ENCODE data around the gene CKAP4.
"Not testable (repeated sequence)": the region's sequence is repeated elsewhere in the genome, so short reads cannot be mapped to it uniquely, and the experiment has no call there.

Gene CKAP4
- 100.0 to 173 (median 137) reads per million in 18 experiments for total RNA-seq

- DNase-seq: peak; percentile 59 to 75
Measured at GRCh38 chr12:106247674-106248311, at the start of gene CKAP4. TSS of gene CKAP4 (minus strand) at chr12:106248020. CDS start at chr12:106247851, 169 bp downstream.

- DNase-seq: no peak
Measured at GRCh38 chr12:106297075-106297474, 49.3 kb upstream of the CKAP4 start.

DNA sequence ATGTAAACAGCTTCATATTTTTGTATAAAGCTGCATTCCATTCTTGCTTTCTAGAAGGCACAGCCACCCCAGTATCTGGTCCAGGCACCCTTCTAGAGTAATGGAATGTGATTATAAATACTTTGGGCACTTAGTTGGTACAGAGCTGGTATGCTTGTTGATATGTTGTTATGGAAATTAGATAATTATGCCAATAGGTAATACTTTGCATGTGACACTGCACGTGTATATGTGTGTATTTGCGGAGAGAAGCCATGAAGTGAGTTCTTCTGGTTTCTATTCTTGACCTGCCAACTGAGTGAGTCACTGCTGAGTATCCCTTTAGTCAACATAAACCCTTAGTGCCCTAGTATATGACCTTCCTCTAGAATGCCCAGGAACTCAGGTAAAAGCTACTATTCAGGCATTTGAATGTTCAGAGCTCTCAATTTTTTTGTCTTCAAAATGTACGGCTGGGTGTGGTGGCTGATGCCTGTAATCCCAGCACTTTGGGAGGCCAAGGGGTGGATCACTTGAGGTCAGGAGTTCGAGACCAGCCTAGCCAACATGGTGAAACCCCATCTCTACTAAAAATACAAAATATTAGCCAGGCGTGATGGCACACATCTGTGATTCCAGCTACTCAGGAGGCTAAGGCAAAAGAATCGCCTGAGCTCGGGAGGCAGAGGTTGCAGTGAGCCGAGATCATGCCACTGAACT is 48.5 kb upstream of the CKAP4 start:
- DNase-seq: no peak

- DNase-seq: no peak
Measured at GRCh38 chr12:106292339-106292738, 44.5 kb upstream of the CKAP4 start.

GRCh38 chr12:106291342-106291741 is 43.5 kb upstream of the CKAP4 start:
- no peak for DNase-seq

DNA sequence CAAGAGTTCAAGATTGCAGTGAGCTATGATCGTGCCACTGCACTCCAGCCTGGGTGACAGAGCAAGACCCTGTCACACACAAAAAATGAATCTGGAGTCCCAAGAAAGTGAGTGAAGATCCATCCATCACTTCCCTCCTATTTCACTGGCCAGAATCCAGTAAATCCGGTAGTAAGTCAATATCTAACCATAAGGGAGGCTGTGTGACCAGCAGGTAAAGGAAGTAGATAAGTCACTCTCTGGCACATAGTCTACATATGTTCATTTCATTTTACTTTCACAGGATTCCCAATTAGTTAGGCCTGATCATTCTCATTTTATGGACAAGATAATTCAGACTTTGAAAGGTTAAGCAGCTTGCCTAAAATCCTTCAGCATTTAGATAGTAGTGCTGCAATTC is 42.8 kb upstream of the CKAP4 start:
- no peak for DNase-seq

GRCh38 chr12:106289196-106289681 is 41.4 kb upstream of the CKAP4 start:
- peak; percentile 24 to 30 for DNase-seq

DNA sequence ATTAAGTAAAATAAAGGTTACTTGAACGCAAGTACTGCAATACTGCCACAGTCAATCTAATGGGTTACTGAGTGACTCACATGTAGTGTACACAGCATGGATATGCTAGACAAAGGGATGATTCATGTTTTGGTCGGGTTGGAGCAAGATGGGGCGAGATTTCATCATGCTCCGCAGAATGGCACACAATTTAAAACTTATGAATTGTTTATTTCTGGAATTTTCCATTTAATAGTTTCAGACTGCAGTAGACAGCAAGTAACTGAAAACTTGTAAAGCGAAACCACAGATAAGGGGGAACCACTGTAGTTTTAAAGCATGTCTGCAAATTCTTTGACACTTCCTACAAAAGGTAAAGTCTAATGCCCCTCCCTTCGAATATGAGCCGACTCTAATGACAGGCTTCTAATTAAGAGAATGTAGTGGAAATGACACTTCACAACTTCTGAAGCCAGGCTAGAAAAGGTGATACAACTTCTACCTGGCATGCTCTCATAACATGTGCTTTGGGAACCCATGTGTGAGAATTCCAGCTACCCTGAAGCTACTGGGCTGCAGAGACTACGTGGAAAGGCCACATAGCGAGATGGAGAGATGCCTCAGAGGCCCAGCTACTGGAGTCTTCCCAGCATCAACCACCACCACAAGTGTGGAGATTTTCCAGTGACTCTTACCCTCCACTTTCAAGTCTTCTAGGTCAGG is 40.8 kb upstream of the CKAP4 start:
- DNase-seq: peak; percentile 82

DNA sequence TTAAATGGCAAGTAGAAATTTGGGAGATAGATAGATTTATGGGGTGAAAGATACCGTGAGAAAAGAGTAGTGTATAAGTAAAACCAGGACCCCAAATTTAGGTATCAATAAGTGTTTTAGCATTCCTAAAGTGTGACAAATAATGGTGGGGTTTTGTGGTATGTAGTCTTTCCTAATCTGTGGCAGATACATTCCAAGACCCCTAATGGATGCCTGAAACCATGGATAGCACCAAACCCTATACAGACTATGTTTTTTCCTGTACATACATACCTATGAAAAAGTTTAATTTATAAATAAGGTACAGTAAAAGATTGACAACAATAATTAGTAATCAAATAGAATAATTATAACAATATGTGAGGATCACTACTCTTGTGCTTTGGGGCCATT is 40.3 kb upstream of the CKAP4 start:
- no peak for DNase-seq

- no peak for DNase-seq
Measured at GRCh38 chr12:106287364-106287763, 39.5 kb upstream of the CKAP4 start.

GRCh38 chr12:106286576-106287162 is 38.8 kb upstream of the CKAP4 start:
- DNase-seq: not testable (repeated sequence)

GRCh38 chr12:106285982-106286381 is 38.2 kb upstream of the CKAP4 start:
- DNase-seq: peak in 1 of 2 donors; percentile 13

DNA sequence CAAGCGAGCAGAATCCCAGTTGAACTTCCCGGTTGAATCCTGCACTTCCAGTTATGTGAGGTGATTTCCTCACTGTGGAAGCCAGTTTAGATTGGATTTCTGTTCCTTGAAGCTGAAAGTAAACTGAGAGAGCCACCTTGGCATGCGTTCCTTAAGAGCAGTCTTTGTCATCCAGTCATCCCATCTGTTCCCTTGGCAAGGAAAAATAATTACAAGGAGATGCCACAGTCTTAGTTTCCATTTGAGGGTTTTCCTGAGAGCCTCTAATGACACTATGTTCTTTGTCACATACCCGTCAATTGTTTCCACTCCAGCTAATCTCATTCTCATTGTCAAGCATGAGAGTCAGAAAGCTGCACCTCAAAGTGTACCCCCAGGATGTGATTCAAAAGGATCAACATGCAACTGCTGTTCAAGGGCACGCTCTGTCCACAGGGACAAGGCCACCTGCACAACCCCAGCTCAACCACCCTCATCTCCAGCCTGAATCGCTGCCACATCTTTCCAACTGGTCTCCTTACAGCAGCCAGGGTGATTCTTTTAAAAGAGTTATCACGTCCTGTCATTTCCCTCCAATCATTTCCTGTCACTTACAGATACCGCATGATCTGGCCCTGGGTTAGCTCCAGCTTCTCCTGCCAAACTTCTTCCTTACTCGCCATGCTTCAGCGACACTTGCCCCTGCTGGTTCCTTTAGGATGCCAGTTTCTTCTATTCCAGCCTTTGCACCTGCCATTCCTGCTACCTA is 36.7 kb upstream of the CKAP4 start:
- no peak for DNase-seq

DNA sequence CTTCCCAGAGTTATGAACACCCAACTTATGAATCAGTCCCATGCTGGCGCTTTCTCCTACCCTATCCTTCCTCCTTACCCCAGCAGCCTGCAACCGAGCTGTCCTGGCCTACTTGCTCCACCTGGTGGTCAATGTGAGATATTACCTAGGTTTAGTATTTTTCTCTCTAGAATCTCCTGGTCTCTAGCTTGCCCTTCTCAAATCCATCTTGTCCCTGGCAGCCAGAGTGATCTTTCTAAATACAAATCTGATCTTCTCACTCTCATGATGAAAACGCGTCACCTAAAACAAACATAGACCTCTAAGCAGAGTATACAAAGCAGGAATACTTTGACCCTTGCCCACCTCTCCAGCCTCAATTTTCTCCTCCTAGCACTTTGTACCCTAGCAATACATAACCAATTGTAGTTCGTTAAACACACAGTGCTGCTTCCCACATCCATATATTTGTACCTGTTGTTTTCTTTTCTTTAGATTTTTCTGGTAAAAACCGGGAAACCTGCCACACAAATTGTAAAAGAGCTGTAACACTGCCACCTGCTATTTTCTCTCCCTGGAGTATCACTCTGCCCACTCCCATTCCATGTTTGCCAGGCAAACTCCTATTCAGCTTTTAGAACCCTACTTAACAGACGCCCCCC is 34.8 kb upstream of the CKAP4 start:
- peak; percentile 76 to 81 for DNase-seq

DNA sequence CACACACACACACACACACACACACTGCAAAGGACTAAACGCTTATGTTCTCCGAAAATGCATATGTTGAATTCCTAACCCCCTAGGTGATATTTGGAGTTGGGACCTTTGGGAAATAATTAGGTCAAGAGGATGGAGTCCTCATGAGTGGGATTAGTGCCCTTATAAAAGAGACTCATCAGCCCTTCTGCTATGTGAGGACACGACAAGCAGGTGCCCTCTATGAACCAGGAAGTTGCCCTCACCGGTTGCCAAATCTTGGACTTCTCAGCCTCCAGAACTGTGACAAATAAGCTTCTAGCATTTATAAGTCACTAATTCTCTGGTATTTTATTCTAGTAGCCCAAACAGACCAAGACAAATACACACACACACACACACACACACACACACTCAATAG is 34.0 kb upstream of the CKAP4 start:
- peak; percentile 28 to 31 for DNase-seq

- DNase-seq: no peak
Measured at GRCh38 chr12:106281056-106281782, 33.4 kb upstream of the CKAP4 start.

DNA sequence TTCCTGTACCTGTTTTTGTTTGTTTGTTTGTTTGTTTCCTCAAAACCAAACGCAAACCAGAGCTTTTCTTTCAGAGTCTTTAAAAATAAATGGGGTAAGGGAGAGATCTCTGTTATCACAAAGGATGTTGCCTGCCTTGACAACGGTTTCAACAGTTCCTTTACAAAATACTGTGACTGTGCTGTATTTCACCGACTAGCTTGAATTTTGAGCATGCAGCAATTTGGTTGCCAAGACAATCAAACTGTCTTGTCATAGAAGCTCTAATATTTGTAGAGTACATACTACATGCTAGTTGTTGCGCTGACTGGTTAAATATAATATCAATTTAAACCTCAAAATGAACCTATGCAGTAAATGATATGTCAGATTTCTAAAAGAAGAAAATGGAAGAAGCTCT is 32.3 kb upstream of the CKAP4 start:
- DNase-seq: peak; percentile 14 to 38

DNA sequence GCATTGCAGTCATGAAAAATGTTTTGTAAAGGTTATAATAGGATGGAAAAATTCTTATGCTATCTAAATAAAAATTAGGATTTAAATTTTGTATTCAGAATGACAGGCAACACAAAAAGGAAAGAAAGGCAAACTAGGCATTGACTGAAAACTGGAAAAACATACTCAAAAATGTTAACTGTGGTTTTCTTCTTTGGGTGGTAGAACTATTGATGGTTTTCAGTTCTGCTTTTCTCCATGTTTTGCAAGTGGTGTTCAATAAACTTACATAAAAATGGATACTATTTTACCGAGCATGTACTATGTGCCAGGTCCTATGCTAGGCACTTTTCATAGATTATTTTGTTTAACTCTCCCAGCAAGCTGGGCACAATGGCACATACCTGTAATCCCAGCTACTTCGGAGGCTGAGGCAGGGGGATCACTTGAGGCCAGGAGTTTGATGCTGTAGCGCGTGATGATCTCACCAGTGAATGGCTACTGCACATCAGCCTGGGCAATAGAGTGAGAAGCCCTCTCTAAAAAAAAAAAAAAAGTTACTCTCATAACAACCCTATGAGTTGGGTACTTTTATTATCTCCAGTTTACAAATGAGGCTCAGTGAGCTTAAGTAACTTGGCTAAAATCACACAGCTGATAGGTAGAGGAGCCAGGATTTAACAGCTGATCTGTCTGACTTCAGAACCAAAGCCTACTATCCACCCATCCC is 28.4 kb upstream of the CKAP4 start:
- DNase-seq: no peak

GRCh38 chr12:106275458-106275857 is 27.6 kb upstream of the CKAP4 start:
- no peak for DNase-seq

DNA sequence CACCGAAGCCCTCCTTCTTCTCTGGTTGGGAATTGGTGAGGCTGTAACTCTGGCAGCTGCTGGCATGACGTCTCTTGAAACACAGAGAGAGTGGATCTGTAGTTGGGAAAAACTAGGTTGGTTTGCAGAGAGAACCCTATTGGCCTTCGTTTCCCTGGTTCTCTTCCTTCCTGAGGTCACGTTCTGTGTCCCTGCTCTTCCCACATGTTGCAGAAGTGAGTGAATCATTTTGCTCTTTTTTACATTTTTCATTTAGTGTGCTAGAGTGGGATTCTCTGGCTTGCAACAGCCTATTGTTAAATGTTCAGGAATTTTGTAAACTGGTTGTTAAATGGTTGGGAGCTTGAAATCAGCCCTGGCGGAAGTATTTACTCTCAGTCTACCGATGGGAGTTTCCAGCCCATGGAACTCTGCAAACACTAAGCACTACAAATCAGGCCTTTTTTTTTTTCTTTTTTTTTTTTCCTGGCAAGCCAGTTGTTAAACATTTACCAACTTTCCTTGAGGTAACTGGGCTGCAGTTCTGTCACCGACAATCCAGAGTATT is 26.8 kb upstream of the CKAP4 start:
- DNase-seq: no peak
